ENCODE results near the gene DEFB119.

Gene DEFB119

DNA sequence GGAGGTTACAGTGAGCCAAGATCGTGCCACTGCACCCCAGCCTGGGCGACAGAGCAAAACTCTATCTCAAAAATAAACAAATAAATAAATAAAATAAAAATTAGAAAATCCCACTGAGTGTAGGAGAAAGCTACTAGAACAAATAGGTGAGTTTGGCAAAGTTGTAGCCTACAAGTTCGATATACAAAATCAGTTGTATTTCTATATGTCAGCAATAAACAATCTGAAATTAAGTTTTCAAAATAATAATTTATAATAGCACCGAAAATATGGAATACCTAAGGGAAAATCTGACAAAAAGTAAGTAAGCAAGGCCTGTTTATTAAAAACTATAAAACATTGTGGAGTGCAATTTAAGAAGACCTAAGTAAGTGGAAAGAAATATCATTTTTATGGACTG, 27.1 kb downstream of the DEFB119 start:
- DNase-seq (ENCODE audit: low read depth), result no peak
- H3K4me3 ChIP-seq (ENCODE audit: low read depth, low read length), result no peak overlapping the region
- TF ChIP-seq, protein P1, sequence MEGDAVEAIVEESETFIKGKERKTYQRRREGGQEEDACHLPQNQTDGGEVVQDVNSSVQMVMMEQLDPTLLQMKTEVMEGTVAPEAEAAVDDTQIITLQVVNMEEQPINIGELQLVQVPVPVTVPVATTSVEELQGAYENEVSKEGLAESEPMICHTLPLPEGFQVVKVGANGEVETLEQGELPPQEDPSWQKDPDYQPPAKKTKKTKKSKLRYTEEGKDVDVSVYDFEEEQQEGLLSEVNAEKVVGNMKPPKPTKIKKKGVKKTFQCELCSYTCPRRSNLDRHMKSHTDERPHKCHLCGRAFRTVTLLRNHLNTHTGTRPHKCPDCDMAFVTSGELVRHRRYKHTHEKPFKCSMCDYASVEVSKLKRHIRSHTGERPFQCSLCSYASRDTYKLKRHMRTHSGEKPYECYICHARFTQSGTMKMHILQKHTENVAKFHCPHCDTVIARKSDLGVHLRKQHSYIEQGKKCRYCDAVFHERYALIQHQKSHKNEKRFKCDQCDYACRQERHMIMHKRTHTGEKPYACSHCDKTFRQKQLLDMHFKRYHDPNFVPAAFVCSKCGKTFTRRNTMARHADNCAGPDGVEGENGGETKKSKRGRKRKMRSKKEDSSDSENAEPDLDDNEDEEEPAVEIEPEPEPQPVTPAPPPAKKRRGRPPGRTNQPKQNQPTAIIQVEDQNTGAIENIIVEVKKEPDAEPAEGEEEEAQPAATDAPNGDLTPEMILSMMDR (IDR thresholded peaks at IDR 0.05; ENCODE audit: low read depth, low read length, missing control alignments), result no peak

DNA sequence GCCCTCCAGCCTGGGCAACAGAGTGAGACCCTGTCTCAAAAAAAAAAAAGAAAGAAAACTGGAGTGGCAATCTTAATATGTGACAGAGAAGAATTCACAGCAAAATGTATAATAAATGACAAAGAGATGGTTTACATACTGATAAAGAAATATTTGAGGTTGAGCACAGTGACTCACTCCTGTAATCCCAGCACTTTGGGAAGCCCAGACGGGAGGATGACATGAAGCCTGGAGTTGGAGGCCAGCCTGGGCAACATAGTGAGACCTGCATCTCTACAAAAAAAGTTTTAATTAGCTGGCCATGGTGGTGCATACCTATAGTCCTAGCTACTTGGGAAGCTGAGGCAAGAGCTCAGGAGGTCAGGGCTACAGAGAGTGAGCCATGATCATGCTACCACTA, 34.4 kb downstream of the DEFB119 start:
- H3K4me3 ChIP-seq (ENCODE audit: low read depth, low read length), result no peak overlapping the region
- no peak for DNase-seq (ENCODE audit: low read depth)
- TF ChIP-seq, protein P1 (IDR thresholded peaks at IDR 0.05; ENCODE audit: low read depth, low read length, missing control alignments), result no peak

DNA sequence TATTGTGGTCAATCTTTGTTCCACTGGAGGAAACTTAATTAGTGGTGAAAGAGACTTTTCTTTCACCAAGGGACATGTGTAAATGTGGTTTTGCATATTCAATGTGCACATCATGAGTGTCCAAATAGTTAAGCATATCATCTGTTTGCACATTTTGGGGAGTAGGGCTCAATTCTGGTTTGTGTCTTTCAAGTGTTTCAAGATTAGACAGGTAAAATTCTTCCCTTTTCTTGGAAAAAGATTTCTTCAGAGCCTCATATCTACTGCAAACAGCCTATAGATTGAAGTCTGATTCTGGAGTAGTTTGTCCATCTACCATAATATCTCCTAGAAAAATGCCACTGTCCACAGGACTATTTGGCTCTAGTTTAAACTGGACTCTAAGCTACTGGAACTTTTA, 48.9 kb downstream of the DEFB119 start:
- TF ChIP-seq, protein P1 (IDR thresholded peaks at IDR 0.05; ENCODE audit: low read depth, low read length, missing control alignments), result no peak
- no peak for DNase-seq (ENCODE audit: low read depth)
- no peak overlapping the region for H3K4me3 ChIP-seq (ENCODE audit: low read depth, low read length)

DNA sequence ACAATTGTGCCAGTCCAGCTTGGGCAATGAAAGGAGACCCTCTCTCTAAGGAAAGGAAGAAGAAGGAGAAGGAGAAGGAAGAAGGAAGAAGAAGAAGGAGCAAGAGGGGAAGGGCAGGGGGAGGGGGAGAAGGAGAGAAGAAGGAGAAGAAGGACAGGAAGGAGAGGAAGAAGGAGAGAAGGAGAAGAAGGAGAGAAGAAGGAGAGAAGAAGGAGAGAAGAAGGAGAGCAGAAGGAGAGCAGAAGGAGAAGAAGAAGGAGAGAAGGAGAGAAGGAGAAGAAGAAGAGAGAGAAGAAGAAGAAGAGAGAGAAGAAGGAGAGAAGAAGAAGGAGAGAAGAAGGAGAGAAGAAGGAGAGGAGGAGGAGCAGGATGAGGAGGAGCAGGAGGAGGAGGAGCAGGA, 59.5 kb downstream of the DEFB119 start:
- TF ChIP-seq, protein P1 (IDR thresholded peaks at IDR 0.05; ENCODE audit: low read depth, low read length, missing control alignments), result no peak
- no peak for DNase-seq (ENCODE audit: low read depth)

More for the DNA sequence above, 59.5 kb downstream of the DEFB119 start:
- H3K4me3 ChIP-seq (ENCODE audit: low read depth, low read length), result no peak overlapping the region

Measured in GM12864 (cell line).